BJ (cell line): ENCODE measurements around the gene HEATR9. TPM values are rescaled to one million over a fixed set of nuclear protein-coding genes. Genes with fewer than 3 reads are reported as not detected.

Experiments used
- CTCF ChIA-PET: fragments of 350-600 bp; formaldehyde crosslinking; extraction: SDS; loops from one replicate; lab custom pipeline; 2021; ENCODE audit warnings: antibody characterized with exemption, inconsistent platforms; lab: Yijun Ruan, JAX
- POLR2A ChIA-PET: fragments of 300-600 bp; sonication (Branson Sonifier 250); formaldehyde crosslinking; extraction: SDS; loops from one replicate; lab custom pipeline; 2021; ENCODE audit warnings: antibody characterized with exemption; lab: Charles Lee
- DNase-seq: peaks from one replicate; pipeline ENCODE4 v3.0.0-alpha.2; 2011; ENCODE audit warnings: low read depth
- H3K27me3 ChIP-seq: 2 replicates; pipeline ENCODE4 v1.6.0; 2011; ENCODE audit warnings: low read length; ENCODE audit not compliant: control insufficient read depth, insufficient read depth
- H3K36me3 ChIP-seq: 2 replicates; pipeline ENCODE4 v1.5.1; 2011; ENCODE audit warnings: low read length; ENCODE audit not compliant: control insufficient read depth, insufficient read depth
- H3K4me3 ChIP-seq: 2 replicates; pipeline ENCODE4 v1.5.1; 2011; ENCODE audit warnings: low read depth, mild to moderate bottlenecking, control low read depth, low read length
- CTCF ChIP-seq: IDR thresholded peaks from 2 replicates; pipeline ENCODE4 v1.5.1; 2011; ENCODE audit warnings: low read depth, mild to moderate bottlenecking, control low read depth, inconsistent platforms, low read length, moderate library complexity; ENCODE audit not compliant: insufficient read depth
- polyA plus RNA-seq: library from polyadenylated mRNA; depleted of rRNA; stranded (reverse); fragments of >200 nt; gene quantifications from 2 replicates; pipeline ENCODE4 v1.2.3, GENCODE V29; 2011

Gene HEATR9
- polyA plus RNA-seq, 1 experiment = not detected

GRCh38 chr17:35912942-35913341 is 44.3 kb upstream of the HEATR9 start:
- POLR2A ChIA-PET = no interaction called here
- no peaks in the 10 kb centered on the region; the same call in none of the 2 replicates for H3K27me3 ChIP-seq
- CTCF ChIA-PET = interaction anchor here (0.6 to 1.4 kb wide), 2 partner anchors 24 to 62 kb away, joined by 3 read pairs; no protein-coding TSS in a partner anchor
- H3K4me3 ChIP-seq = no peak overlapping the region
- no peaks in the 10 kb centered on the region for H3K36me3 ChIP-seq
- TF ChIP-seq CTCF = no peak
- no peak for DNase-seq

- ChIA-PET CTCF (interaction anchor here (0.6 kb wide), 1 partner anchor 61 kb away, joined by 3 read pairs; no protein-coding TSS in a partner anchor), POLR2A (no interaction called here)
- no peak for TF ChIP-seq CTCF
Measured at GRCh38 chr17:35912339-35912912, 43.7 kb upstream of the HEATR9 start.

GRCh38 chr17:35909408-35909807 is 40.7 kb upstream of the HEATR9 start:
- no peaks in the 10 kb centered on the region for H3K36me3 ChIP-seq
- ChIA-PET CTCF (no interaction called here), POLR2A (no interaction called here)
- H3K27me3 ChIP-seq = no peaks in the 10 kb centered on the region; the same call in none of the 2 replicates
- H3K4me3 ChIP-seq = no peak overlapping the region
- no peak for DNase-seq
- TF ChIP-seq CTCF = no peak

More at GRCh38 chr17:35912339-35912912, 43.7 kb upstream of the HEATR9 start:
- DNase-seq = no peak
- Histone ChIP-seq H3K27me3 (no peaks in the 10 kb centered on the region; the same call in none of the 2 replicates), H3K36me3 (no peaks in the 10 kb centered on the region), H3K4me3 (no peak overlapping the region)

- Histone ChIP-seq H3K36me3 (no peaks in the 10 kb centered on the region), H3K4me3 (no peak overlapping the region), H3K27me3 (no peaks in the 10 kb centered on the region; the same call in 1 of the 2 replicates)
- TF ChIP-seq CTCF = no peak
- DNase-seq = no peak
- ChIA-PET CTCF (no interaction called here), POLR2A (no interaction called here)
Measured at GRCh38 chr17:35907691-35908090, 39.0 kb upstream of the HEATR9 start.

GRCh38 chr17:35906926-35907637 is 38.4 kb upstream of the HEATR9 start:
- CTCF ChIA-PET = no interaction called here
- H3K27me3 ChIP-seq = no peaks in the 10 kb centered on the region
- H3K4me3 ChIP-seq = no peak overlapping the region
- POLR2A ChIA-PET = no interaction called here
- no peak for TF ChIP-seq CTCF
- no peaks in the 10 kb centered on the region for H3K36me3 ChIP-seq
- no peak for DNase-seq
